IPS-NIHi11 (cell line): ENCODE results near the gene MRC1.
A peak's percentile ranks its signal among the peaks of the same experiment; 100 is the strongest.

Experiments
- DNase-seq: peaks from one replicate; pipeline ENCODE4 v3.0.0; 2012; ENCODE audit warnings: mixed read lengths, low spot score

The MRC1 gene

GRCh38 chr10:17795813-17796594 lies 13.1 kb upstream of the MRC1 start:
- DNase-seq: no peak

- DNase-seq: no peak
Observed at GRCh38 chr10:17801507-17801906, 7.6 kb upstream of the MRC1 start.

- DNase-seq: no peak
Observed at GRCh38 chr10:17802350-17802749, 6.8 kb upstream of the MRC1 start.

GRCh38 chr10:17802976-17803375 lies 6.2 kb upstream of the MRC1 start:
- DNase-seq: no peak

GRCh38 chr10:17805330-17805729 lies 3.8 kb upstream of the MRC1 start:
- DNase-seq: no peak

GRCh38 chr10:17805921-17806577 lies 3.1 kb upstream of the MRC1 start:
- peak; percentile 32 for DNase-seq

- no peak for DNase-seq
Observed at GRCh38 chr10:17811146-17811865, 2.2 kb downstream of the MRC1 start.

GRCh38 chr10:17814973-17815372 lies 5.8 kb downstream of the MRC1 start:
- DNase-seq: no peak

GRCh38 chr10:17816199-17816598 lies 7.1 kb downstream of the MRC1 start:
- DNase-seq: no peak

GRCh38 chr10:17817316-17817715 lies 8.2 kb downstream of the MRC1 start:
- DNase-seq: no peak

GRCh38 chr10:17817790-17818189 lies 8.6 kb downstream of the MRC1 start:
- DNase-seq: no peak

GRCh38 chr10:17819836-17820235 lies 10.7 kb downstream of the MRC1 start:
- no peak for DNase-seq

- no peak for DNase-seq
Observed at GRCh38 chr10:17820943-17821342, 11.8 kb downstream of the MRC1 start.

GRCh38 chr10:17821893-17822292 lies 12.7 kb downstream of the MRC1 start:
- DNase-seq: no peak

- no peak for DNase-seq
Observed at GRCh38 chr10:17831341-17831740, 22.2 kb downstream of the MRC1 start.

GRCh38 chr10:17831896-17832295 lies 22.7 kb downstream of the MRC1 start:
- DNase-seq: no peak

- DNase-seq: no peak
Observed at GRCh38 chr10:17833656-17834055, 24.5 kb downstream of the MRC1 start.

GRCh38 chr10:17835688-17836087 lies 26.5 kb downstream of the MRC1 start:
- no peak for DNase-seq

- DNase-seq: peak; percentile 30
Observed at GRCh38 chr10:17836942-17837341, 27.8 kb downstream of the MRC1 start.

GRCh38 chr10:17838080-17838648 lies 29.0 kb downstream of the MRC1 start:
- no peak for DNase-seq

GRCh38 chr10:17841050-17841449 lies 31.9 kb downstream of the MRC1 start:
- DNase-seq: no peak

GRCh38 chr10:17842641-17843040 lies 33.5 kb downstream of the MRC1 start:
- DNase-seq: no peak
